Neutrophil (primary cell): ENCODE results near the gene ENTPD2.

Source experiments
- H3K27ac ChIP-seq: fragments of 200-600 bp; sonication (generic); 2 replicates; pipeline ENCODE4 v1.5.1; 2016; ENCODE audit warnings: mild to moderate bottlenecking, moderate library complexity
- H3K27me3 ChIP-seq: fragments of 200-600 bp; sonication (generic); 2 replicates; pipeline ENCODE4 v1.6.0; 2016; ENCODE audit warnings: mild to moderate bottlenecking
- H3K36me3 ChIP-seq: fragments of 200-600 bp; sonication (generic); 2 replicates; pipeline ENCODE4 v1.5.1; 2017
- H3K4me1 ChIP-seq, 2 experiments: fragments of 200-600 bp in 1 of 2; sonication (generic) in 1 of 2; 1 replicate in 1 of 2; 2 replicates in 1 of 2; pipeline versions ENCODE4 v1.5.1 to v1.6.1; 2013 to 2016; ENCODE audit warnings: low read depth in 1 of 2, low read length in 1 of 2, mild to moderate bottlenecking in 1 of 2, moderate library complexity in 1 of 2; ENCODE audit not compliant: control insufficient read depth in 1 of 2, insufficient read depth in 1 of 2
- H3K4me3 ChIP-seq, 2 experiments: fragments of 200-600 bp in 1 of 2; sonication (generic) in 1 of 2; 1 replicate in 1 of 2; 2 replicates in 1 of 2; pipeline ENCODE4 v1.5.1; 2013 to 2016; ENCODE audit warnings: low read depth in 1 of 2, low read length in 1 of 2, mild to moderate bottlenecking in 1 of 2, moderate library complexity in 1 of 2
- H3K9me3 ChIP-seq: fragments of 200-600 bp; sonication (generic); 2 replicates; pipeline ENCODE4 v1.5.1; 2016
- TF ChIP-seq, protein P1 (sequence below): fragments of 200-600 bp; sonication (generic); IDR thresholded peaks from 2 replicates; pipeline ENCODE4 v1.5.1; 2016; ENCODE audit warnings: antibody characterized with exemption

ENTPD2 gene

GRCh38 chr9:137011156-137011555 lies 42.7 kb downstream of the ENTPD2 start:
- H3K27ac ChIP-seq: no peak overlapping the region
- H3K36me3 ChIP-seq: peaks cover 96% of the 10 kb centered on the region
- no peak overlapping the region for H3K4me3 ChIP-seq
- TF ChIP-seq, protein P1, sequence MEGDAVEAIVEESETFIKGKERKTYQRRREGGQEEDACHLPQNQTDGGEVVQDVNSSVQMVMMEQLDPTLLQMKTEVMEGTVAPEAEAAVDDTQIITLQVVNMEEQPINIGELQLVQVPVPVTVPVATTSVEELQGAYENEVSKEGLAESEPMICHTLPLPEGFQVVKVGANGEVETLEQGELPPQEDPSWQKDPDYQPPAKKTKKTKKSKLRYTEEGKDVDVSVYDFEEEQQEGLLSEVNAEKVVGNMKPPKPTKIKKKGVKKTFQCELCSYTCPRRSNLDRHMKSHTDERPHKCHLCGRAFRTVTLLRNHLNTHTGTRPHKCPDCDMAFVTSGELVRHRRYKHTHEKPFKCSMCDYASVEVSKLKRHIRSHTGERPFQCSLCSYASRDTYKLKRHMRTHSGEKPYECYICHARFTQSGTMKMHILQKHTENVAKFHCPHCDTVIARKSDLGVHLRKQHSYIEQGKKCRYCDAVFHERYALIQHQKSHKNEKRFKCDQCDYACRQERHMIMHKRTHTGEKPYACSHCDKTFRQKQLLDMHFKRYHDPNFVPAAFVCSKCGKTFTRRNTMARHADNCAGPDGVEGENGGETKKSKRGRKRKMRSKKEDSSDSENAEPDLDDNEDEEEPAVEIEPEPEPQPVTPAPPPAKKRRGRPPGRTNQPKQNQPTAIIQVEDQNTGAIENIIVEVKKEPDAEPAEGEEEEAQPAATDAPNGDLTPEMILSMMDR: no peak
- H3K9me3 ChIP-seq: no peaks in the 10 kb centered on the region
- H3K27me3 ChIP-seq: no peaks in the 10 kb centered on the region
- H3K4me1 ChIP-seq: no peaks in the 10 kb centered on the region

DNA sequence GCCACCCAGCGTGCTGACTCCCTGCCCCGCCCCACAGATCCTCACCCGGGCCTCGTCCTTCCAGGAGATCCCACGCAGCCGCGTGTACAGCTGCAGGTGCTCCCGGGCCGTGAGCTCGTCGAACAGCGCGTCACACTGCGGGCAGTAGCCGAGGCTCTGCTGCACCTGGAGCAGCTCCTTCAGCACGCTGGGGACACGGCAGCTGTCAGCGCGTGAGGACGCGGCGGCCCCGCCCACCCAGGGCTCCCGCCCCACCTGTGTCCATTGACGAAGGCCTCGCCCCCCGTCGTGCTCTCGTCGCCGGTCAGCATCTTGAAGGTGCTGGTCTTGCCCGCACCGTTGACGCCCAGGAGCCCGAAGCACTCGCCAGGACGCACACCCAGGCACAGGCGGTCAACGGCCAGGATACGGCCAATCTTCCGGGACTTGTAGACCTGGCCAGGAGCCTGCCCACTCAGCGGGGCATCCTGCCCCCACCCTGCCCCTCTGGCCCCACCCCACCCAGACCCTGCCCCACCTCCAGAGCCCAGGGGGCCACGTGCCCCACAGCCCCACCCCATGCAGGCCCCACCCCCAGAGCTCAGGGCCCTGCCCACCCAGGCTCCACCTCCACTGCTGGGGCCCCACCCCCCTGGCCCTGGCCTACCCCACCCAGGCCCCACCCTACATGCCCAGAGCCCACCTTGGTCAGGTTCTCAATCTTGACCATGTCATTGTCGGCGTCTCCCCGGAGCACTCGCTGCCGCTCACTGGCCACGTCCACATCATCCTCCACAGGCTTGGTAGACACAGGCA lies 43.7 kb downstream of the ENTPD2 start:
- no peaks in the 10 kb centered on the region for H3K9me3 ChIP-seq
- TF ChIP-seq, protein P1: no peak
- peaks cover 86% of the 10 kb centered on the region for H3K36me3 ChIP-seq
- H3K4me3 ChIP-seq: no peak overlapping the region
- no peaks in the 10 kb centered on the region for H3K27me3 ChIP-seq
- no peak overlapping the region for H3K27ac ChIP-seq
- H3K4me1 ChIP-seq: no peaks in the 10 kb centered on the region

- TF ChIP-seq, protein P1: no peak
- H3K4me1 ChIP-seq: no peaks in the 10 kb centered on the region
- no peaks in the 10 kb centered on the region for H3K27me3 ChIP-seq
- H3K9me3 ChIP-seq: no peaks in the 10 kb centered on the region
- H3K4me3 ChIP-seq: no peak overlapping the region
- H3K36me3 ChIP-seq: peaks cover 77% of the 10 kb centered on the region
- no peak overlapping the region for H3K27ac ChIP-seq
Observed at GRCh38 chr9:137009217-137009616, 44.6 kb downstream of the ENTPD2 start.

- Histone ChIP-seq H3K9me3 (no peaks in the 10 kb centered on the region), H3K36me3 (peaks cover 68% of the 10 kb centered on the region), H3K27ac (no peak overlapping the region), H3K27me3 (no peaks in the 10 kb centered on the region), H3K4me1 (no peaks in the 10 kb centered on the region), H3K4me3 (no peak overlapping the region)
- TF ChIP-seq, protein P1: no peak
Observed at GRCh38 chr9:137008312-137008711, 45.5 kb downstream of the ENTPD2 start.

- TF ChIP-seq, protein P1: no peak
- H3K36me3 ChIP-seq: peaks cover 63% of the 10 kb centered on the region
- H3K27me3 ChIP-seq: no peaks in the 10 kb centered on the region
- no peak overlapping the region for H3K4me3 ChIP-seq
- no peaks in the 10 kb centered on the region for H3K9me3 ChIP-seq
- H3K27ac ChIP-seq: no peak overlapping the region
- H3K4me1 ChIP-seq: no peaks in the 10 kb centered on the region
Observed at GRCh38 chr9:137007816-137008270, 46.0 kb downstream of the ENTPD2 start.
